HG02943 (cell line): ENCODE results near the gene GPM6B.

Experiments
- ATAC-seq: cut with Tn5 transposase; IDR thresholded peaks from one replicate; pipeline ENCODE4 v1.9.1; 2021; ENCODE audit warnings: mild to moderate bottlenecking, low read depth, moderate library complexity; ENCODE audit not compliant: unreplicated experiment

The GPM6B gene

DNA sequence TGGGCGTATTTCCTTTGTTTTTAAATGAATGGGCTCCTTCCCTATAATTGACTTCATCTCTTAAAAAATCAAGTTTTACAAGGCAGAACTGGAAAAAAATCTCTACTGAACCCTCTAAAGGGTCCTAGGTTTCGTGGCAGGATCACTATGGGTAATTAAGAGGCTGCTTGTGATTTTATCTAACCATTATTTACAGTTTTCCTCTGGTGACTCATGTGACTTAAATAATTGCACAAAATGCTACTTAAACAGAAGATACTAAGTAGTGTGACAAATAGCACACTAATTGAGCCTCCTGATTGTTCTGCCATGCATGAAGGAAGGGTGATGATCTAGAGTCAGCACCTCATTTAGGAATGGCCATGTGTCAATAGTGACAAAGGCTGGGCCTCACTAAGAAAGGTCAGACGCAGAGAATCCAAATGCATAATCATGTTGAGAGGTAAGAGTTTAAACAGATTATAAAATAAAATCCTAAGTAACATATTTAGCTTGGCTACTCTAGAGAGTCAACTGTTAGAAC is 46.8 kb downstream of the GPM6B start:
- ATAC-seq = no peak

DNA sequence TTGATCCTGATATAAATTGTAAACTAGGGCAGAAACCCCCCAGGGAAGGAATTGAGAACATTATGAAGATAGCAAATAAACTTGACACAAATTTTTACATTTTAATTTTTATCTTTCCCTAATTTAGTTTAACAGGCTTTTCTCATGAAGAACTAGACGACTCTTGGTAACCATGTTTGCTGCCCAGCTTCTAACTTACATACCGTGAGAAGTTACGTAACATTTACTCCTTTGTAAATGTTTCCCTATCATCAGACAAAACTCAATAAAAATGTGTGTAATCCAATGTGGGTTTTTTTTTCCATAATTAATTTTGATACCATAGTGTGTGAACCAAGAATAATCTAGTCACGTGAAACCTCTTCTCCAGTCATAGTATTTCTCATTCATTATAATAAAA is 48.0 kb downstream of the GPM6B start:
- ATAC-seq = no peak

- ATAC-seq = no peak
Measured at GRCh38 chrX:13764765-13765164, 52.1 kb downstream of the GPM6B start.

DNA sequence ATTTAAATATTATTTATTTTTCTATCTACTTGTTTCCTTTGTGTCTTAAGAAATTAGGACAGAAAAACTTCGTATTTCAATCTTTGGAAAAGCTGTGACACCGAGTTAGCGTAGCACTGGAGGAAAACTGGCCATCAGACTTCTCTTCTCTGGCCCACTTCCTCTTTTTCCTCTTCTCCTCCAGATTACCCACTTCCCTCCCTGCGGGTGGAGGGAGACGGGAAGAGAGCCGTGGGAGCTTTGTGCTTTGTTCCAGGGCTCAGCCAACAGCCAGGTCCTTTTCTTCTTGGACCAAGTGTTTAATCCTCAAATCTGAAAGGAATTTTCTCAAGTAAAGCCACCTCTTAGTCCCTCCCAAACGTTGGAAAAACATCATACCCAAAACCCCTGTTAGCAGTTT is 52.6 kb downstream of the GPM6B start:
- no peak for ATAC-seq

DNA sequence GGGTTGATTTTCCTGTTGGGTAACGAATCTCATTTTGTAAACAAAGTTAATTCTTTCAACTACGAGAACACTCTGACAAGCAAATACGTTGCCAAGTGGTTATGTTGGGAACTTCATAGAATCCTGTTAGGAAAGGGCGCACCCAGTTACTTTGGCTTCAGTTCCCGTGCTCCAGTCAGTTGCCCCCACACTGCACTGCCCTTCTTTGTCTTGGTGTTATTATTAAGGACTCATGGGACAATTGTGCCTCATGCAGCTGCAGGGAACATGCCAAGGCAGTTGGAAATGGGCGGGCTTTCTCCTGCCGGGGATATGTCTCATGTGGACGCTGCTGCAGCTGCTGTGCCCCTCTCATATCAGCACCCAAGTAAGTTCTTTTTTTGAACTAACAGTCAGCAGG is 53.4 kb downstream of the GPM6B start:
- no peak for ATAC-seq

GRCh38 chrX:13761606-13762414 is 55.1 kb downstream of the GPM6B start:
- no peak for ATAC-seq

DNA sequence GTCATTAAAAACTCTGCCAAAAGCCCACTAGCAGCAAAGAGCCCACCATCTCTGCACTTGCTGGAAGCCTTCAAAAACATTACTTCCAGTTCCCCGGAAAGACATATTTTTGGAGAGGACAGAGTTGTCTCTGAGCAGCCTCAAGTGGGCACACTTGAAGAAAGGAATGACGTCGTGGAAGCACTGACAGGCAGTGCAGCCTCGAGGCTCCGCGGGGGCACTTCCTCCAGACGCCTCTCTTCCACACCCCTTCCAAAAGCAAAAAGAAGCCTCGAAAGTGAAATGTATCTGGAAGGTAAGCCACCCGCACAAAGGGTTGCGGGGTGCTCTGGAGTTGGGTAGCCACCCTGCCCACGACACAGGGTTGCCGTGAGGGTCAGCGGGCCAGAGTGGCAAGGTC is 56.5 kb downstream of the GPM6B start:
- ATAC-seq = no peak

DNA sequence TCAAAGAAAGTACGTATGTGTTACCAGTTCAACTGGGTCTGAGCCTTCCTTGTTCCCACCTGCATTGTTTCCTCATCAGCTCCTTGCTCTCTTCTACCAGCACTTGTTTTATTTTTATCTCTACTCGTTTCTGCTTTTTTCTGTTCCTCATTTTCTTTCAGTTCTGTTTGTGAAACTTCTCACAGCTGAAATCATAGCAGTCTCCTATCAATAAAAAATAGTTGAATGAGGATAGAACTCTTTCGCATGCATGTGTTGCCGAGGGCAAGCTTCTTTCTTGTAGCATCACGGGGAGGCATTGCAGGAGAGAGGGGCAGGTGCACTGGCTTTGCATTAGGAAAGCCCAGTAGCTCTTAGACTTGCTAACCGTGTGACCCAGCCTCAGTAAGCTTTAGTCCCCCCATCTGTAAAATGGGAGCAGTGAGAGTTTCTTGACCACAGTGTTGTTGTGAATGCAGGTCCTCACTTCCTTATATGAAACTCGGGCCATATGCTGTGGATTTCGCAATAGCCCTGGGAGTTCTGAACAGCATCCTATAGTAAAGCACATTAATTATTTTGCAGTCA is 57.7 kb downstream of the GPM6B start:
- ATAC-seq = peak; percentile 60

- no peak for ATAC-seq
Measured at GRCh38 chrX:13756381-13756780, 60.5 kb downstream of the GPM6B start.

- ATAC-seq = no peak
Measured at GRCh38 chrX:13755254-13755653, 61.6 kb downstream of the GPM6B start.

DNA sequence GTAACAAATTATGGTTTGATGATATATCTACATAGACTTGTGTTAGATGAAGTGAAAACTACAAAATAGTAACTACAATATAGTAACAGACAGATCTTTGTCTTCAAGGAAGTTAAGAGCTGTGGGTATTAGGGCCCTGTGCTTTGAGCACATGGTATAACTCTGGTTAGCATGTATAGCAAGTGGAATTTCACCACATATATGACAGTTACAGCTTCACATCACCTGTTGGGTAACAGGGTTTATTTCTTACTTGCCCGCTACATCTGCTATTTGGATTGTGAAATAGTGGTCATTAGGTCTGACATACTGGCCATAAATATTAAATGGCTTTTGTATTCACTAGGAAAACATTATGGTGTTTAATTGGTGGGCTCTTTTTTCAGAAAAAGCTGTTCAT is 62.1 kb downstream of the GPM6B start:
- ATAC-seq = no peak

- ATAC-seq = no peak
Measured at GRCh38 chrX:13752646-13753045, 64.2 kb downstream of the GPM6B start.

GRCh38 chrX:13752141-13752540 is 64.8 kb downstream of the GPM6B start:
- ATAC-seq = no peak

DNA sequence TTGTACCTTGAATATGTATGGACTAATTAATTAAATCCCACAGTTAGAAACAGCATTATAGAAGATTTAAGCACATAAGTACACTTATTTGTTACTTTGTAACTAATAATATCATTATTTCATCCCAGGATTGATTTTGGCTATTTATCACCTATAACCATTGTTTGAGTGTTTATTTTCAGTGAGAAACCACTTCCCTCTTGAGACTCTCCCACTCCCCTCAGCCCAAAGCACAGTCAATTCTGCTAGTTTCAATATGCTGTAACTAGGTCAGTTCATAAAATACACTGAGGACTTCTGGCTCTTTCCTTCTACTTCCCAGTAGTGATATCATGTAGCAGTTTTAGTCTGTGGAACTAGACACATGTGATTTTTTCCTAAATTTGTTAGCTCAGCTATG is 66.1 kb downstream of the GPM6B start:
- no peak for ATAC-seq

- ATAC-seq = peak; percentile 48
Measured at GRCh38 chrX:13750204-13750603, 66.7 kb downstream of the GPM6B start.

- no peak for ATAC-seq
Measured at GRCh38 chrX:13748486-13748885, 68.4 kb downstream of the GPM6B start.

- ATAC-seq = no peak
Measured at GRCh38 chrX:13747836-13748235, 69.1 kb downstream of the GPM6B start.

GRCh38 chrX:13742397-13743176 is 74.3 kb downstream of the GPM6B start:
- peak; percentile 89 for ATAC-seq

GRCh38 chrX:13741695-13742094 is 75.2 kb downstream of the GPM6B start:
- ATAC-seq = no peak

GRCh38 chrX:13734278-13735172 is 82.4 kb downstream of the GPM6B start, which contains the start of the genes OFD1 and TRAPPC2:
OFD1 (plus strand) TSS chrX:13734748; CDS start chrX:13735072, 324 bp downstream.
TRAPPC2 (minus strand) TSS chrX:13734620; CDS start chrX:13719963, 14,657 bp downstream.
- peak; percentile 93 for ATAC-seq
